ENCODE data around the gene SBNO2. TPM values are rescaled to one million over a fixed set of nuclear protein-coding genes. Genes with fewer than 3 reads are reported as not detected.
A peak's percentile ranks its signal among the peaks of the same experiment; 100 is the strongest.

The SBNO2 gene
- total RNA-seq, 6 experiments from 2014 or later = 21.5 to 54.4 (median 25.5) TPM

DNA sequence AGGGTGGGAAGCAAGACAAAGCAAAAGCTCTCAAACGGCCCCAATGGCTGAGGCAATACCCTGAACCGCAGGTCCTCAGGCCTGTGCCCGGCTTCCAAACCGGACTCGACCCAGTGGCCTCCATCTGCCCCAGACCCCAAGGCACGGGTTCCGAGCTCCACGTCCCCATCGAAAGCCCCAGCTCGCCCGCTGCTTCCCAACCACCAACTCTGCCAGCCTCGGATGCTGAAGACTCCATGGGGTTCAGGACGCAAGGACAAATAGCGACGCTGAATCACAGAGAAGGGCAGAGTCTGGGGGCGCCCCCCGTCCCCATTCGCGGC, 79.5 kb downstream of the SBNO2 start:
- WGBS (ENCODE audit: insufficient coverage, low coverage, low lambda C conversion rate, missing lambda C conversion rate) = 0% methylated on average over 1 of the region's 19 CpGs
- Histone ChIP-seq H3K4me3 (peak overlapping the region; percentile 91 to 95 (median 92)), H3K27me3 (no peaks in the 10 kb centered on the region), H3K27ac (peak overlapping the region; percentile 72 to 76 (median 73)), H3K9me3 (no peaks in the 10 kb centered on the region), H3K36me3 (peaks cover 0 to 18% (median 10%) of the 10 kb centered on the region in 4 donors), H3K4me1 (peaks cover 0 to 38% (median 17%) of the 10 kb centered on the region in 4 donors)
- intact Hi-C loops (cut with DNase I) = no loop called here
- TF ChIP-seq, protein P1, sequence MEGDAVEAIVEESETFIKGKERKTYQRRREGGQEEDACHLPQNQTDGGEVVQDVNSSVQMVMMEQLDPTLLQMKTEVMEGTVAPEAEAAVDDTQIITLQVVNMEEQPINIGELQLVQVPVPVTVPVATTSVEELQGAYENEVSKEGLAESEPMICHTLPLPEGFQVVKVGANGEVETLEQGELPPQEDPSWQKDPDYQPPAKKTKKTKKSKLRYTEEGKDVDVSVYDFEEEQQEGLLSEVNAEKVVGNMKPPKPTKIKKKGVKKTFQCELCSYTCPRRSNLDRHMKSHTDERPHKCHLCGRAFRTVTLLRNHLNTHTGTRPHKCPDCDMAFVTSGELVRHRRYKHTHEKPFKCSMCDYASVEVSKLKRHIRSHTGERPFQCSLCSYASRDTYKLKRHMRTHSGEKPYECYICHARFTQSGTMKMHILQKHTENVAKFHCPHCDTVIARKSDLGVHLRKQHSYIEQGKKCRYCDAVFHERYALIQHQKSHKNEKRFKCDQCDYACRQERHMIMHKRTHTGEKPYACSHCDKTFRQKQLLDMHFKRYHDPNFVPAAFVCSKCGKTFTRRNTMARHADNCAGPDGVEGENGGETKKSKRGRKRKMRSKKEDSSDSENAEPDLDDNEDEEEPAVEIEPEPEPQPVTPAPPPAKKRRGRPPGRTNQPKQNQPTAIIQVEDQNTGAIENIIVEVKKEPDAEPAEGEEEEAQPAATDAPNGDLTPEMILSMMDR (IDR thresholded peaks at IDR 0.05) = no peak
- no peak for TF ChIP-seq POLR2A (IDR thresholded peaks at IDR 0.05)
- ATAC-seq = no peak
- peak in 1 of 3 donors; percentile 34 for DNase-seq

DNA sequence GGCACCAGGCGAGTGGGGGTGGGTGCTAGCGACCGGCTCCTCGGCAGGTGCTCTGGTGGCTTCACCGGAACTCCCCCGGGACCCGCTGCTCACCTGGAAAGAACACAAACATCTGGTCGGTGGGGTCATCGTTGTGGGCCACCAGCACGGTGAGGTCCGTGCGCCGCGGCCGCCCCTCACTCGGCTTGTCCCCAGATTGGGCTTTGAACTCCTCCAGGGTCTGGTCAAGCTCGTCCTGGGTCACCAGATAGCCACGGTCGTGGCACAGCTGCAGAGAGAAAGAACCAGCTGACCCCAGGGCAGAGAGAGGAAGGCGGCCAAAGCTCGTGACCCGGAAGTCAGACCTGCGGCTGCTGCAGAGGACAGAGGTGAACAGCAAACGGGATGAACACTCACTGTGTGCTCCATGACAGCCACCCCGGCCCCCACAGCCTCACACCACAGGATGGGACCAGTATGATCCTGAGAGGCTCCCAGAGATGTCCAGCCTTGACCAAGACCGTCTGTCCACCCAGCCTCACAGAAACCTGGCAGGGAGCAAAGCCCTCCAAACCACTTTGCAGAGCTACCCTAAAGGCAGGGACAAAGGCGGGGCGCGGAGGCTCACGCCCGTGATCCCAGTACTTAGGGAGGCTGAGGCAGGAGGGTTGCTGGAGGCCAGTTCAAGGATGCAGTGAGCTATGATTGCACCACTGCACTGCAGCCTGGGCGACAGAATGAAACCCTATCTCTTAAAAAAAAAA, 80.1 kb downstream of the SBNO2 start:
- 13% methylated on average over 8 of the region's 32 CpGs for WGBS (ENCODE audit: insufficient coverage, low coverage, low lambda C conversion rate, missing lambda C conversion rate)
- DNase-seq = peak; percentile 75 to 89 (median 88)
- peaks cover 0 to 32% (median 13%) of the 10 kb centered on the region in 4 donors for H3K4me1 ChIP-seq
- H3K9me3 ChIP-seq = no peaks in the 10 kb centered on the region
- peak overlapping the region; percentile 91 to 95 (median 92) for H3K4me3 ChIP-seq
- no peaks in the 10 kb centered on the region for H3K27me3 ChIP-seq
- peak; percentile 31 to 41 (median 37) for ATAC-seq
- H3K36me3 ChIP-seq = peaks cover 0 to 24% (median 13%) of the 10 kb centered on the region in 4 donors
- TF ChIP-seq POLR2A (IDR thresholded peaks at IDR 0.05) = peak; percentile 38
- TF ChIP-seq, protein P1 (IDR thresholded peaks at IDR 0.05) = no peak
- H3K27ac ChIP-seq = peak overlapping the region; percentile 72 to 76 (median 73)
- intact Hi-C loops (cut with DNase I) = no loop called here

DNA sequence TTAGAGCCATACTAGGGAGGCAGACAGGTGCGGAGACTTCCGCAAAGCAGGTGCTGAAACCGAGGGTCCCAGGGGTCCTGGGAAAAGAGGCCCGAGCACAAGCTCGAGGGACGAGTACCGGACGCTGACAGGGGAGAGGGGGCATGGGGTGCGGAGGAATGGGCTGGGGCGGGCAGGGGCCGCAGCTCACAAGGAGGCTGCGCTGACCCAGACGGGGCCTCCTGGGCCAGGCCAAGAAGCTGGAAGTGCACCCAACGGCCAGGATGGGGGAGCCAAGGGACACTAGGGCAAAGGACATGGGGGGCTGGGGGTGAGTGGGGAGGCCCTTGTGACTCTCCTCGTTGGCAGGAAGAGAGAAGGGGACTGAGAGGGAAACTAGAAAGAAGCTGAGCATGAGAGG, 80.7 kb downstream of the SBNO2 start:
- no peak for DNase-seq
- Histone ChIP-seq H3K27me3 (no peaks in the 10 kb centered on the region), H3K4me3 (peak overlapping the region; percentile 91 to 95 (median 92)), H3K4me1 (peaks cover 0 to 26% (median 9%) of the 10 kb centered on the region in 4 donors), H3K36me3 (peaks cover 0 to 30% (median 15%) of the 10 kb centered on the region in 4 donors), H3K27ac (peak overlapping the region in 1 of 3 donors; percentile 72), H3K9me3 (no peaks in the 10 kb centered on the region)
- TF ChIP-seq, protein P1 (IDR thresholded peaks at IDR 0.05) = no peak
- TF ChIP-seq POLR2A (IDR thresholded peaks at IDR 0.05) = no peak
- ATAC-seq = no peak
- 59% methylated on average over 8 of the region's 15 CpGs for WGBS (ENCODE audit: insufficient coverage, low coverage, low lambda C conversion rate, missing lambda C conversion rate)
- intact Hi-C loops (cut with DNase I) = no loop called here

DNA sequence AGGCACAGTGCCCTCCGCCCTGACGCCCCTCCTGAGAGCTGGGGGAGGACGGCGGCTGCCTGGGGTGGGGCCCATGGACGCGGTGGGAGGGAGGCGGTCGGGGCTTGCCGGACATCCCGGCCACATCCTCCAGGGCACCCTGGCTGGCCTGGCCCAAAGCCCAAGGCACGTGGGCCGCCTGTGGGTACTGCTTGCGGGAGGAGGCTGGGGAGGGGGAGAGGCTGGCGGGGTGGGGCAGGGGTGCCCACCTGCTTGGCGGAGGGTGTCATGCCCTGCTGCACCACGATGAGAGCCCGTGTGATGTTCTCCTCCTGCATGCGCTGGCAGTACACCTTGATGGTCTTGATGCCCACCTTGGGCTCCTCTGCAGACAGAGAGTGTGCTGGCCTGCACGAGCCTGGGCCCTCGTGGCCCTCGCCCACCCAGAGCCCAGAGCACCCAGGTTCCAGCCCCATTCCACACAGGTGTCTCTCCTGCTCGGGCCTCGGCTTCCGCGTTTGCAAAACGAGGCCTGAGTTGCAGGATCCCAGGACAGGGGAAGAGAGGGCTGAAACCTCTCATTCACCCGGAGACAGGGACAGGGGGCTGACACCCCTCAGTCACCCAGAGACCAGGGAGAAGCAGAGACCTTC, 82.4 kb downstream of the SBNO2 start:
- H3K36me3 ChIP-seq = peaks cover 0 to 42% (median 19%) of the 10 kb centered on the region in 4 donors

More for the DNA sequence above, 82.4 kb downstream of the SBNO2 start:
- DNase-seq (no peak), ATAC-seq (no peak)
- WGBS (ENCODE audit: insufficient coverage, low coverage, low lambda C conversion rate, missing lambda C conversion rate) = 86% methylated on average over 1 of the region's 27 CpGs
- Histone ChIP-seq H3K27ac (no peak overlapping the region), H3K9me3 (no peaks in the 10 kb centered on the region), H3K4me3 (no peak overlapping the region), H3K4me1 (peaks cover 0 to 21% (median 6%) of the 10 kb centered on the region in 4 donors), H3K27me3 (no peaks in the 10 kb centered on the region)
- intact Hi-C loops (cut with DNase I) = no loop called here
- TF ChIP-seq POLR2A (IDR thresholded peaks at IDR 0.05) = no peak
- TF ChIP-seq, protein P1 (IDR thresholded peaks at IDR 0.05) = no peak

Data from right lobe of liver (tissue), 6 donors.